HuH-7.5 (cell line): Measurements from ENCODE around the gene PHF21A.
"Not testable (repeated sequence)": the region's sequence is repeated elsewhere in the genome, so short reads cannot be mapped to it uniquely, and the experiment has no call there.

Experiments
- DNase-seq: peaks from one replicate; pipeline ENCODE4 v3.0.0; 2011; ENCODE audit warnings: low spot score

Gene PHF21A

DNA sequence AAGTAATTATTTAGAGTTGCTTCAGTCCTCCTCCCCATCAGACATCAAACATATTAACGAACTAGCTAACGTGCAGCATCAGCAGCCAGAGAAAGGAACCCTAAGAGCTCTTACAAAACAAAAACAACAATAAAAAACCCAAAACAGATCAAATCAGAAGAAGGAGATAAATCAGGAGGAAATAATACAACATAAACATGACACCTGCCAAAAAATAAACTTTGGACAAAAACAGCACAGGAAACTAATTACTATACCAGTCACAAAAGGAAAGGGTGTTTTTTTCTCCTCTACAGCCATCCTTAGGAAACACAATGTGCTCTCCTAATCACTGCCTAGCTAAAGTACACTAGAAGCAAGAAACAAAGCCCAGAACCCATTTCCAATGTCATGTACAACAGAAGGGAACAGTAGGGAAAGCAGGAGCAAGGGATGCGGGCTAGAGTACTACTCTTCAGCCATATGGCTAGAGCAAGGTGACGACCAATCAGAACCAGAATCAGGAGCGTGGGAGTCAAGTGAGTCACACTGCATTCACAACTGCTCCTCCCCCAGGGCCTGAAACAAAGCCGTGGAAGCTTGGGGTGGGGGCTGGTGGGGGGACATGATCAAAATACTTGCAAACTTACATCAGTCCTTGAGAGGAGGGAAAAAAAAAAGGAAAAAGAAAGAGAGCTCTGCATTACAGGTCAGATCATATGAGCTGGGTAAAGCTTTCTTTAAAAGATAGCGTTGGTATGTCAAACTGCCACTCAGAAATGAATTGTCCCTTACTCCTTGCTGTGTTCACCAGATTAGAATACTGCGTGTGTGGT lies 138.4 kb downstream of the PHF21A start:
- no peak for DNase-seq

DNA sequence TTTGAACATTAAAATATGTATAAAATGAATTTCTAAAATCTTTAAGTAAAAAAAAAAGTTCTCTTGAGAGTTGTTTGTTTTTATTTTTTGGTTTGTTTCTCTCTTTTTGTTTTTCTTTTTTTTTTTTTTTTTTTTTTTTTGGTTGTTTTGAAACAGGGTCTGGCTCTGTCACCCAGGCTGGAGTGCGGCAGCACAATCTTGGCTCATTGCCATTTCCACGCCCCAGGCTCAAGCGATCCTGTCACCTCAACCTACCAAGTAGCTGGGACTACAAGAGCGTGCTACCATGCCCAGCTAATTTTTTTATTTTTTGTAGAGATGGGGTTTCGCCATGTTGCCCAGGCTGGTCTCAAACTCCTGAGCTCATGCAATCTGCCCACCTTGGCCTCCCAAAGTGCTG lies 139.4 kb downstream of the PHF21A start:
- not testable (repeated sequence) for DNase-seq

DNA sequence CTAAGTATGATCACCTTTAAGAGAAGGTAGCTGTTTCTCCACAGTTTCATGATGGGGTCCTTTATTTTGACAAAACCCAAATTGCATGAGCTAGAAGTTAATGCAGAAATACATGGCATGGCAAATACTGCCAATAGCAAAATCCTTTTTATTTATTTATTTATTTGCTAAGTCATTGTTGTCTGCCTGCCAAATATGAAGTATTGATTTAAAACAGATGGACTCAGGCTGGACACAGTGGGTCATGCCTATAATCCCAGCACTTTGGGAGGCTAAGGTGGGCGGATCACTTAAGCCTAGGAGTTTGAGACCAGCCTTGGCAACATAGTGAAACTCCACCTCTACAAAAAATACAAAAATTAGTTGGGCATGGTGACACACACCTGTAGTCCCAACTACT lies 146.4 kb downstream of the PHF21A start:
- no peak for DNase-seq

DNA sequence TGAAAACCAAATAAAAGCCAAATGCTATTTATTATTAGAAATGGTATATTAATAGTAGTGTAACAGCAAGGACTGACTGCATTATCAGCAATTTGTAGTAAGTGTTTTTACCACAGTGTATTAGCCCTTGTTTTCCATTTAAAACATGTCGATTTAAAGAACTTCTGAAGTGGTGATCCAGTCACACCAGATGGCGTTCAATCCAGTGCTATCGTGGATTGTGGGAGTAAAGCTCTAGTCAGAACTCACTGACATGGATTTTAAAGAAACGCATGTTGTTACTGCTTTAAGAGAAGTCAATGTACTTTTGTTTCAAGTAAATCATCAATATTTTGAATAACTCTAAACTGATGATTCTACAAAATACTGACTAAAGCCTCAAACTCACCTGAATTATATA lies 147.7 kb downstream of the PHF21A start:
- DNase-seq: no peak

DNA sequence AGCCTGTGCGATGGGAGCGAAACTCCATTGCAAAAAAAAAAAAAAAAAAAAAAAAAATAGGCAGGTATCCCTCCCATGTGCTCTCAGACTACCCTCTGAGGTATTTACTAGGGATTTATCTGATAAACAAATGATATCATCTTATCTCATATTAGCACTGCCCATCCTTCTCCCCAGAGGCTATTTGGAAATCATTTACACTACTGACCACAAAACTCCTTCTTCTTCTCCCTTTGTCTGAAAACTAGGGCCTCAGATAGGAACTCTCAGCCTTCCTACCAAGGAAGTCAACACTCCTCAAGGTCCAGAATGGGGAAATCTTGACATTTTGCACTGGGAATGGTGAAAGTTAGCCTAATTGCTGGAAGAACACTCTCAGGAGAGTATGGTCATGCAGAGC lies 152.4 kb downstream of the PHF21A start:
- DNase-seq: no peak

DNA sequence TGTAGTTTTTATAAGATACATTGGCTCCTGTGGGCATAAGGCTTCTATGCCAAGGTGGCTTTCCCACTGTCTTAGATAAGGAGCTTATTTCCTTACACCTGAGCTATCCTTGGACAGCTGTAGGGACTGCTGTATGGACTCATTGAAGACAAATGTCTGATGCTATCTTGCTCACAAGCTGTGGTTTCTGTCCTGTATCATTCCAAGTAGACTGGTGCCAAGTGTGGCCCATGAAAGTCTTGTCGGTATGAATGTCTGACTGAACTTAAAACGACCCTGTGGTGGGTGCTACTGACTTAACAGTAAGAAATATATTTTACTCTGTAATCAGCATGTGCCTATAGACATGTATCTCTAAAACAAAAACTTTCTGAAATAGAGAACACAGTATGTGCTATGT lies 153.7 kb downstream of the PHF21A start:
- DNase-seq: no peak

DNA sequence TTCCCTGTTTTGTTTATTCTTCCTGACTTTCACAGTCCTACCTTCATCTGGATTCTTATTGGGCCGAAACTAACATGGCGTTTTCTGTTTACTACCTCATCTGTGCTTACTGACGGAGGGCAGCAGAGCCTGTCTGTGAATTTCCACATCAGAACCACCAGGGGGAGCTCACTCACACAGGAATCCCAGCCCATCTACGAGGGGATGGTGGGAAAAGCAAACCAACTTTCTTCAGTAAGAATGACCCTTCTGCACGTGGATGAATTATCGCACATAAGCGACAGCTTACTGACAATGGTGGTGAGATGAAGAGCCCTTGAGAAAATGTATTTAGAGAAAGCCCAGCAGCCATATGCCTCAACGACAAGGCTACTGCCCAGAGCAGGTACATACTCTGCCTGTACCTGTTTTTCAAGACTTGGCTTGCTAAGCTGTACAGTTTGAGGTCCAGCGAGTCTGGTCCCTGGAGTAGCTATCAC lies 156.3 kb downstream of the PHF21A start:
- peak; percentile 32 for DNase-seq

DNA sequence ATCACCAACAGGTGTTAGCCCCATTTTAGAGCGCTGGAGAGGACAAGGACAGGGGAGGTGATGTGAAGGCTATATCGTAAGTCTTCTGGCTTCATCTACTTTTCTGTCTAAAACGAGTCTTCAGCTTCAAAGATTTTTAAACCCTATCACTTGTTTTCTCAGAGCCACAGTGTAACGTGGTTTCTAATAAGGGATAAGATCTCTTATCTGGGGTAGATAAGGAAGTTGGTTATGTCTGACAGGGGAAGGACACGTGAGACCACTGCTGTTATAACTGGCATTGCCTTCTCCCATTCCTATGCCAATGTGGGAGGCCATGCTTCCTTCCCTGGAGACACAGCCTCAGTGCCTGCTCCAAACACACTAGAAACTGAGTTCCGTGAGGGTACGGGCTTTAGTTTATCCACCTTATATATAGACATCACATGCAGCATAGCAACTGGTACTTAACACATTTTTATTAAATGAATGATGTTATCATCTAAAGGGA lies 159.5 kb downstream of the PHF21A start:
- no peak for DNase-seq

DNA sequence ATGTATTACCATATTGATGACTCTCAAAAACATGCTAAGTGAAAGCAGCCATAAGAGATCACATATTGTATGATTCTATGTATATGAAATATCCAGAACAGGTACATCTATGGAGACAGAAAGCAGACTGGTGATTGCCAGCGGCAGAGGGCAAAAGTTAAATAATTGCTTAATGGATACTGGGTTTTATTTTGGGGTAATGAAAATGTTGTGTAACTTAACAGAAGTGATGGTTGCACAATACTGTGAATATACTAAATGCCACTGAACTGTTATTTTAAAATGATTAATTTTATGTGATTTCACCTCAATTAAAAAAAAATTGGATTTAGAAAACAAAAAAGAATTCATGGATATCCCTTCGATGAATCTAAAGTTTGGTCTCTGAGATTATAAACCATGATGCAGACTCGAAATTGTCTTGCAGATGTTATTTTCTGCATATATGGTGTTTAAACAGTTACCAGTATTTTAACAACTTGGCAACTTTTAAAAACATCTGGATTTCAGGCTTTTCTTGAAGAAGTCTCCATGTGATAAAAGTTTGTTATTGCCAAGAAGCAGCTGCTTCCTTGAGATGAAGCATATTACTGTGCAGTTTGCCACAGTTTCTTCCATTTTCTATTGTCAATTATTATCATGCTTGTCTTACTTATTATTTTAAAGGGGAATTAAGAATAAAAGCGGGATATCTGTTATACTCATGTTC lies 160.7 kb downstream of the PHF21A start:
- no peak for DNase-seq

DNA sequence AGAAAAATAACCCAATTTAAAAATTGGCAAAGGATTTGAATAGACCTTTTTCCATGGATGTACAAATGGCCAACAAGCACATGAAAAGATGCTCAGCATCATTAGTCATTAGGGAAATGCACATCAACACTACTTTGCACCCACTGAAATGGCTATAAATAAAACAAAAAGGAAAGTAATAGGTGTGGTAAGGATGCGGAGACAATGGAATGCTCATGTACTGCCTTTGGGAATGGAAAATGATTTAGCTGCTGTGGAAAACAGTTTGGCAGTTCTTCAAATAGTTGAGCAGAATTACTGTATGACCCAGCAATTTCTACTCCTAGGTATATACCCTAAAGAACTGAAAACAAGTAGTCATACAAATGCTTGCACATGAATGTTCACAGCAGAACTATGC lies 161.4 kb downstream of the PHF21A start:
- DNase-seq: no peak

DNA sequence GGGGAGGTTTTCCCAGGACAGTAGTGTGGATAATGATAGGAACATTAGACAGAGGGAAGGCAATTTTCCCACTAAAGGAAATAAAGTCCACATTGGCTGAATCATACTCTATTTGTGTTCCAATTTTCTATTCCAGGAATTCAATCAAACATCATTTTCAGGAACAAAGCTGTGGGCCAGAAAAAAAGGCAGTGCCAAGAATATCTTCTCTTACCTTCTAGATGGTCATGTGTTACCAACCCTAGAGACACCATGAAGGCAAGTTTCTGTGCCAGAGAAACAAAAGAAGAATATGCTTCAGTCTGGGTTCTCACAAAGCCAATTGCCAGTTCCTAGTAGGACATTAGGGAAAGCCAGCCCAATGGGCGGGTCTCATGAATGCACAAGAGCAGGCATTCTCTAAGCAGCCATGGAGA lies 171.3 kb downstream of the PHF21A start:
- DNase-seq: no peak

DNA sequence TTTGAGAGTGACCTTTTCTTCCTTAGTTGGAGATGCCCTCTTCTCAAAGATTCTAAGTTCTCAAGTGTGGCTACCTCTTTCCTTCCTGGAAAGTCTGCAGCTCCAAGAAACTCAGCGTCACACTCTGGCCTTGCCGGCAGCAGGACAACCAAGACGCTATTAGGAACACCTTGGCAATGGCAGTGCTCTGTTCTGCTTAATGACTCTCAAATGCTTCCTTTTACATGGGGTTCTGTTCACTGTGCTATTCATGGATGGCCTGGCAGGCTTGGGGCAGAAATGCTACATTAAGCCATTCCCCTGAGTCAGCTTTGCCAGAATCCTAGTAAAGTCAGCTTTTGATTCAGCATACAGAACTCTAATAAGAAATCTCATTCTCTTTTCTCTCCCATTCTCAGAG lies 172.9 kb downstream of the PHF21A start:
- no peak for DNase-seq

DNA sequence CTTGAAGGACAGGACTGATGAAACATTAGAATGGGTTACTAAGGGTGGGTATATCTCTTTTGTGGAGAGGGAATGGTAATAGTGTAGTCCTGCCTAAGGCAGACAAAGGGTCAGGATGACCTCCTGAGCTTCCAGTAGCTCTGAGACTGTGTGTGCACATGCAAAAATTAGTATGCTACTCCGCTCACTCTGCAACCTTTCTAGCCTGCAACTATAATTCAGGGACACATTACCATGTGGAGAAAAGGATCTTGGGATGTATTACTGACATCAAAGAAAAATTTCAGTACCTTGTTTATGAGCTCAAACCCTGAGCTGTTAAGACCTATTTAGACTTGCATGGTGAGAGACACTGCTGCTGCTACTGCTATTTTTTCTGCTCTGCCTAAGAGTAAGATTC lies 173.4 kb downstream of the PHF21A start:
- DNase-seq: no peak

DNA sequence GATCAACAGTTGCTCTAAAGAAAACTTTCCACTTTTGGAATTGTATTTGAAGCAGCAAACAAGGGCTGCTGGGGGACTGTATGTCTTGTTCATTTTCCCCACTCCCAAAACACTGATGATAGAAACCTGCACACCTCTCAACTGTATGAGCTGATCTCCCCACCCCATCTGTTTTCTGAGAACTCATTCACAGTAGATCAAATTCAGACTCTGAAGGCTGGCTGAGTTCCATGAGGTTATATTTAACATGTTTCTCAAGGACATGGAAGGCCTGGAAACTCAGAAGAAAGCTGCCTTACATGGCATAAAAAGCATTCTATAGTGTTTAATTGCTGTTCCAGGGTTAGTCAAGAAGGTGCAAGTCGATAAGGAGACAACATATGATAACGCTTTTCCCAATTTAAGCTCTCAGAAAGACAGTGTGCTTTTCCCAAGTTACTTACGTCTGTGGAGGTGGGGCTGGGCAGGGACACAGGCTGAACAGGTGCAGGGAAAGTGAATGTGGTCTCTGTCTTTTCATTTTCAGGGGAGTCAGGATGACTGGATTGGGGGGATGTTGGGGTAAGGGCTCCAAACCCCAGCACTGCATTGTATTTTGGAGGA lies 175.8 kb downstream of the PHF21A start:
- DNase-seq: no peak

DNA sequence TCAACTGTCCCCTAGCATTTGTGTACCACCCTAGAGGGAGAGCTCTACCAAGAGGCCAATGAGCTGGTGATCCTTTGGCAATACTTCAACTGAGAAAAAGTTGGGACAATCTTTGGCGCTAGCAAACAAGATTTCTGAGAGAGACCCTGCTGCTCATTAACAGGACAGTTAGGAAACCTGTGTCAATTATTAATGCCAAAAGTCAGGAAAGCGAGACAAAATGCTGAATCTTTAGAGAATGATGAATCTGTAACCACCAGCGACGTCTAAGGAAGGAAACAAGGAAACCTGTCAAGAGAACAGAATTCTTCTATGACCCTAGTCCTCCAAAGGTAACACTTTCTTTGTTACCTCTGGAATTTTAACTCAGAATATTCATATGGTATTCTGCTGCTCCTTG lies 178.9 kb downstream of the PHF21A start:
- DNase-seq: no peak

DNA sequence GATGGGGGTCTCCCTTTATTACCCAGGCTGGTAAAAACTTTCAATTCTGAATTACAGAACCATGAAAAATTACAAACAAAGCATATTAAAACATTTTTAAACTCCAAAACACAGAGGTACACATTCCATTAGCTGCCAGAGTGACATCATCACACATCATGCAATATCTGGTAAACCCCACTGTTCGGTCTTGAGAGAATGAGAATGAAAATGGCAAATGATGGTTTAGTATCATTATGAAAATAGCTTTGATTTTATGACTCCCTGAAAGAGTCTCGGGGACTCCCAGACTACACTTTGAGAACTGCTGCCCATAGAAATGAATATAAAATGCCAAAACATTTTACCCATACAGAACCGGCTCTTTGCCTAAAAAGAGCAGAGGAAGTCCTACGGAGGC lies 180.0 kb downstream of the PHF21A start:
- DNase-seq: no peak

DNA sequence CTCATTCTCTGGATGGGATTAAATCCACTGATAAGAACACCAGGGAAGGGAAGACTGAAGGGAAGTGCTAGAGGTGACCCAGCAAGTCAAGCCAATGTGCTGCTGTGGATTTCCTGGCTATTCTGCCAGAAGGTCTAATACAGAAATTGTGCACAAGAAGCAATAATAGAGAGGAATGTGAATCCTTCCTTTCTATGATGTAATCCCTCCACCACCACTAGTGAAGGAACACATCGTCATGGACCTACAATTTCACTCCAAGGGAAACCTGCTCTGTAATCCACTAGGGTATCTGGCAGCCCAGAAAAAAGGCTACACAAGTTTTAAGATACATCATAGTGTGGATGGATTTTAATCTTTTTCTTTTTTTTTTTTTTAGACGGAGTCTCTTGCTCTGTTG lies 181.4 kb downstream of the PHF21A start:
- DNase-seq: no peak

DNA sequence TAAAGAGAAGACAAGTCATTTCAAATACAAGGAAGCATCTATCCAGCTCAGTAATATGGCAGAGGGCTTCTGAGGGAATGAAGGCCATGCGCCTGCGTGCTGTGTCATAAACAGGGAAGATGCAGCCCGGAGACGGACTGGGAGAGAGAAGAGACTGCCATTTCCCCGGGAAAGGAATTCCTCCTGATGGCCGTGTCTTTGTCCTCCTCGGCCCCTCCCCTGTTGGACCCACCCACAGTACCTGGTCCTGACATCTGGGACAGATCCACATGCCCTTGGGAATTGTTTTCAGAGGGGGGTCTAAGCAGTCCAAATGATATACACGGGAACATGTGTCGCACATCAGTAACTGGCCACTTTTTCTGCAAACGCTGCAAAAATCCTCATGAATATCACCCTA lies 183.3 kb downstream of the PHF21A start:
- DNase-seq: no peak

DNA sequence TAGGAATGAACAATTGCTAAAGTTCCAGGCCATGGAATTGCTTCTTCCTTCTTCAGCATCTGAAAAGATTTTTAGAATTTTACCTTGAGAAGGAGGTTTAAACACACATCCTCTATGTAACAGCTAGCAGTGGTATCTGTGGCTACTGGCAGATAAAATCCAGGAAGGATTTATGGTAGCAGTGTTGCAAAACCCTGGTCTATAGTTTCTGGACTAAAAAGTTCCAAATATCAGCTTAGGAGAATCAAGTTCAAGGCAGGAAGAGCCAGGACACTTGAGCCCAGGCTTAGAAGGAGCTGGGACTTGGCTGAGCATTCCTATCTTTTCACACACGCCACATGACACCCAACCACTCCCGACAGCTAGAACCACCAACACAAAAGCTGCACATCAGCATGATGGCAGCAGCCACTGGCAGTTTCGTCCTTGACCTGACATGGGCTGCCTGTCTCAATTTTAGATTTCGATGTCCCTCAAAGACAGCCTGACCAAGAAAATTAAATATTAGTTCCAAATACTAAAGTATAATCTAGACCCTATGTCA lies 184.7 kb downstream of the PHF21A start:
- DNase-seq: no peak

DNA sequence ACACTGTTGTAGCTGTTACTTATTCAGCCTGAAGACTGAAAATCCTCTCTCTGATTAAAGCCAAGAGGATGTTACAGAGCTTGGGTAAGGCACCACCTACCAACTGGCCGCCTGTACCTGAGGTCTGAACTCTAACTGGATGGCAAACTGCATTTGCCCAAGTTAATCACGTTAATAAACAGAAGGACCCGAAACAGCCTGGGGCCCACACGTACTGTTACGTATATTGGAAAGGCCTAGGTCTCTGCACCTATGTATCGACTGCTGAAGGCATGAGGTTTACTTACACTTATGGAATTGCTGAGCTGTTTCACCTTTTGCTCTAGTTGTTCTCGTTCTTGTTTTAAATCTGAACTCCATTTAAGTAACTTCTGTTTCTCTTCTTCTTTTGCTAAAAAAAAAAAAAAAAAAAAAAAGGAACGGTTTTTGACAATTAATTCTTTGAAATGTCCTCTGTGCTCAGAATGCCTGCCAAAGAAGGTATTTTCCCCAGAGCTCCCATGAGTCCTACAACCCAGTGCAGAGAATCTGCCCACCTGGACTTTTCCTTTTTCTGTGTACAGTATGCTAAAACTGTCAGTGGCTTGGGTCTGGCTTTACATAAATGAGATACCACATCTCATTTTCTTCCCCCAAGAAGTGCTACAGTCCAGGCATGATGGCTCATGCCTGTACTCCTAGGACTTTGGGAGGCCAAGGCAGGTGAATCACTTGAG lies 185.7 kb downstream of the PHF21A start:
- no peak for DNase-seq

DNA sequence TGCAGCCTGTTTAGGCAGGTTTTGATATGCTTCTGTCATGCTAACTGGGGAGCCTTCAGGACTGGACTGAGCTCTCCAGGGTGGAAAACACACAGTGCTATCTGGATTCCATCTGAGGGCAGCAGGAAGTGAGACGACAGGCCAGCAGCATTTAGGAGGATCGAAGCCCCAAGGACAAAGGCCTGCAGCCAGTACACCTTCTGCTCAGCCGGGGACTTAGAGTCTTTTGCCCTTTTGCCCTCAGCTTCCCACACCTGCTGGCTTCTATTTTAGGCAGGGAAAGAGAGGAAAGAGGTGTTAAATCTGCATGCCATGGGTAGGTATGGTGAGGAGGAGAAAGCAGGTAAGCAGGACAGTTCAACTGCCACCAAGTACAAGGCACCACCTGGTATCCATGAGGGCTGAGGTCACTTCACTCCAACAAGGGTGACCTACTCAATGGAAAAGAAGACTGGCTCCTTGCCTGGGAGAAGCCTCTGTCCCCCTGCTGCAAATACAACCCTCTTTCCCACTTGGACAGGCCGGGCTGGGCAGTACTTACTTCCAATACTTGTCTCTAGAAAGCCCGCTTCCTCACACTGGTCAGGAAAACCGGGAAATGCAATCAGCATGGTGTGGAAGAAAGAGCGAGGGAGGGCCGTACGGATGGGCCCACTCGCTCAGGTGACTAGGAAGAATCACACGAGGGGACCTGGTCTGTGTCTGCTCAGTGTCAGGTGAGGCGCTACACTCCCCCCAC lies 186.5 kb downstream of the PHF21A start:
- no peak for DNase-seq
